K562 (cell line): ENCODE data around the gene PRKAR1B. TPM values are rescaled to one million over a fixed set of nuclear protein-coding genes. Genes with fewer than 3 reads are reported as not detected.

Source experiments
- CHD1 ChIP-seq: fragments of 200-600 bp; sonication (generic); IDR thresholded peaks from one replicate; pipeline ENCODE4 v1.6.1; 2012; ENCODE audit warnings: mild to moderate bottlenecking, moderate library complexity, low read length, inconsistent platforms
- CTBP1 ChIP-seq: fragments of 450-650 bp; IDR thresholded peaks from 2 replicates; pipeline ENCODE4 v1.6.1; 2016; ENCODE audit warnings: borderline replicate concordance
- DACH1 ChIP-seq: fragments of 450-650 bp; IDR thresholded peaks from 2 replicates; pipeline ENCODE4 v1.6.1; 2018; ENCODE audit not compliant: partially characterized antibody
- FOXA3 ChIP-seq, 2 experiments: fragments of 450-650 bp in 1 of 2; sonication (generic) in 1 of 2; formaldehyde crosslinking; IDR thresholded peaks in 1 of 2; conservative IDR thresholded peaks in 1 of 2; 2 replicates each; pipeline versions ENCODE4 v1.4.0 to v1.8.0; 2020 to 2022; ENCODE audit warnings: mild to moderate bottlenecking in 2 of 2, missing genetic modification reagents in 1 of 2
- HBP1 ChIP-seq: fragments of 450-650 bp; formaldehyde crosslinking; IDR thresholded peaks from 2 replicates; pipeline ENCODE4 v1.4.0; 2022; ENCODE audit warnings: missing genetic modification characterization
- HSF4 ChIP-seq: fragments of 250-450 bp; sonication (Bioruptor Pico); IDR thresholded peaks from 2 replicates; pipeline ENCODE4 v2.1.2; 2022; ENCODE audit warnings: mild to moderate bottlenecking, moderate library complexity, borderline replicate concordance
- MAX ChIP-seq: sonication (generic); formaldehyde crosslinking; IDR thresholded peaks from 2 replicates; pipeline ENCODE4 v1.9.0; 2022; ENCODE audit warnings: mild to moderate bottlenecking, missing genetic modification reagents
- NR2C1 ChIP-seq, 2 experiments: fragments of 450-650 bp; IDR thresholded peaks; 2 replicates each; pipeline ENCODE4 v1.6.1; 2017; ENCODE audit warnings: mild to moderate bottlenecking in 2 of 2, antibody characterized with exemption in 1 of 2, inconsistent platforms in 1 of 2, missing compliant biosample characterization in 1 of 2, missing genetic modification characterization in 1 of 2
- PHF20 ChIP-seq: fragments of 450-650 bp; IDR thresholded peaks from 2 replicates; pipeline ENCODE4 v1.6.1; 2018; ENCODE audit not compliant: partially characterized antibody
- RAD51 ChIP-seq: fragments of 450-650 bp; IDR thresholded peaks from 2 replicates; pipeline ENCODE4 v1.7.1; 2016; ENCODE audit warnings: low read depth, mild to moderate bottlenecking, borderline replicate concordance
- SAFB ChIP-seq: fragments of 200-400 bp; formaldehyde crosslinking; IDR thresholded peaks from 2 replicates; pipeline ENCODE4 v1.6.1; 2017; ENCODE audit warnings: low read depth, low read length, borderline replicate concordance
- SAP30 ChIP-seq: fragments of 200-600 bp; sonication (generic); IDR thresholded peaks from 2 replicates; pipeline ENCODE4 v1.6.1; 2012; ENCODE audit warnings: borderline replicate concordance, low read depth, mild to moderate bottlenecking, moderate library complexity, low read length, control low read depth, inconsistent platforms; ENCODE audit not compliant: insufficient read depth, poor library complexity, severe bottlenecking
- SMAD3 ChIP-seq: fragments of 450-650 bp; formaldehyde crosslinking; conservative IDR thresholded peaks from 2 replicates; pipeline ENCODE4 v1.4.0; 2020; ENCODE audit warnings: mild to moderate bottlenecking
- SREBF2 ChIP-seq: sonication (generic); formaldehyde crosslinking; IDR thresholded peaks from 2 replicates; pipeline ENCODE4 v1.4.0; 2020; ENCODE audit warnings: mild to moderate bottlenecking, missing genetic modification reagents
- TEAD4 ChIP-seq, 2 experiments: sonication (generic) in 1 of 2; formaldehyde crosslinking in 1 of 2; IDR thresholded peaks; 2 replicates each; pipeline versions ENCODE4 v1.6.1 to v1.8.0; 2012 to 2022; ENCODE audit warnings: borderline replicate concordance in 1 of 2, inconsistent platforms in 1 of 2, low read length in 1 of 2, mild to moderate bottlenecking in 1 of 2, missing genetic modification reagents in 1 of 2
- ZMIZ1 ChIP-seq, 2 experiments: fragments of 150-350 bp in 1 of 2; IDR thresholded peaks; 2 replicates each; pipeline ENCODE4 v1.6.1; 2012 to 2016; ENCODE audit warnings: low read depth in 2 of 2, low read length in 2 of 2, mild to moderate bottlenecking in 1 of 2, moderate library complexity in 1 of 2
- ZNF263 ChIP-seq: sonication (generic); formaldehyde crosslinking; IDR thresholded peaks from 2 replicates; pipeline ENCODE4 v1.8.0; 2022; ENCODE audit warnings: mild to moderate bottlenecking, missing genetic modification reagents, borderline replicate concordance
- ZNF717 ChIP-seq: fragments of 250-450 bp; sonication (Bioruptor Pico); IDR thresholded peaks from 2 replicates; pipeline ENCODE4 v1.5.0; 2021
- polyA plus RNA-seq, 8 experiments: library from polyadenylated mRNA; depleted of rRNA in 4 of 8; stranded (reverse) in 5 of 8; unstranded in 3 of 8; fragments of >200 nt; fragmentation: Nextera tagmentation in 2 of 8; fragmentation: Illumina TruSeq in 1 of 8; extraction: Ambion mirVana in 2 of 8; extraction: Trizol in 1 of 8; gene quantifications; 2 replicates each; pipeline versions ENCODE4 v1.2.1 to v1.2.3, GENCODE V29; 2011 to 2014; ENCODE audit warnings: inconsistent platforms in 1 of 8, missing spikeins in 1 of 8
- total RNA-seq, 7 experiments: library from RNA; depleted of rRNA in 6 of 7; stranded (reverse); fragments of >200 nt in 6 of 7; fragmentation: Illumina TruSeq in 2 of 7; extraction: Trizol in 2 of 7; gene quantifications; 2 replicates each; pipeline versions ENCODE4 v1.2.1 to v1.2.3, GENCODE V29; 2011 to 2021; ENCODE audit warnings: low replicate concordance in 1 of 7
- TF ChIP-seq, protein P1 (sequence below): IDR thresholded peaks from 3 replicates; pipeline ENCODE4 v1.6.1; 2011; ENCODE audit warnings: borderline replicate concordance, mild to moderate bottlenecking; ENCODE audit not compliant: insufficient read length, insufficient read depth

PRKAR1B gene
- total and polyA plus RNA-seq, 9 of the 15 experiments (the other 6 are each of a cell fraction or from before 2014, with no cell fraction given), result 0.99 to 30.5 (median 12.7) TPM

- no peak for TF ChIP-seq CHD1
- no peak for TF ChIP-seq ZMIZ1 (IDR thresholded peaks at IDR 0.05; ENCODE audit: low read depth in 2 of 2, low read length in 2 of 2)
- TF ChIP-seq MAX, result peak; percentile 54; the same call in 1 of the 2 replicates
- no peak for TF ChIP-seq ZNF263 (CRISPR knock-in tag)
- no peak for TF ChIP-seq FOXA3 (CRISPR knock-in tag; conservative IDR thresholded peaks at IDR 0.05 in 1 of 2, IDR thresholded peaks at IDR 0.05 in 1 of 2)
- peak; percentile 60 for TF ChIP-seq DACH1
- TF ChIP-seq SMAD3 (CRISPR knock-in tag), result no peak
- no peak for TF ChIP-seq SREBF2 (CRISPR knock-in tag)
- no peak for TF ChIP-seq SAP30
- TF ChIP-seq, protein P1, sequence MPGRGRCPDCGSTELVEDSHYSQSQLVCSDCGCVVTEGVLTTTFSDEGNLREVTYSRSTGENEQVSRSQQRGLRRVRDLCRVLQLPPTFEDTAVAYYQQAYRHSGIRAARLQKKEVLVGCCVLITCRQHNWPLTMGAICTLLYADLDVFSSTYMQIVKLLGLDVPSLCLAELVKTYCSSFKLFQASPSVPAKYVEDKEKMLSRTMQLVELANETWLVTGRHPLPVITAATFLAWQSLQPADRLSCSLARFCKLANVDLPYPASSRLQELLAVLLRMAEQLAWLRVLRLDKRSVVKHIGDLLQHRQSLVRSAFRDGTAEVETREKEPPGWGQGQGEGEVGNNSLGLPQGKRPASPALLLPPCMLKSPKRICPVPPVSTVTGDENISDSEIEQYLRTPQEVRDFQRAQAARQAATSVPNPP, result no peak
- no peak for TF ChIP-seq HSF4
- no peak for TF ChIP-seq NR2C1 (IDR thresholded peaks at IDR 0.05)
- TF ChIP-seq NR2C1 (tag; IDR thresholded peaks at IDR 0.05), result no peak
- TF ChIP-seq SAFB, result no peak; the same call in 1 of the 2 replicates
- peak; percentile 63; the same call in 1 of the 2 replicates for TF ChIP-seq CTBP1
- no peak for TF ChIP-seq PHF20
- TF ChIP-seq ZNF717 (CRISPR knock-in tag), result no peak
- TF ChIP-seq HBP1 (CRISPR knock-in tag), result no peak
- peak; percentile 58 for TF ChIP-seq TEAD4 (IDR thresholded peaks at IDR 0.05; ENCODE audit: low read length)
- TF ChIP-seq TEAD4 (CRISPR knock-in tag; IDR thresholded peaks at IDR 0.05; ENCODE audit: borderline replicate concordance), result no peak
- TF ChIP-seq RAD51, result peak; percentile 65; the same call in 1 of the 2 replicates
Measured at GRCh38 chr7:522071-522950, 204.8 kb downstream of the PRKAR1B start (continued).
